ENCODE results near the gene SIGLEC15.

SIGLEC15 gene

DNA sequence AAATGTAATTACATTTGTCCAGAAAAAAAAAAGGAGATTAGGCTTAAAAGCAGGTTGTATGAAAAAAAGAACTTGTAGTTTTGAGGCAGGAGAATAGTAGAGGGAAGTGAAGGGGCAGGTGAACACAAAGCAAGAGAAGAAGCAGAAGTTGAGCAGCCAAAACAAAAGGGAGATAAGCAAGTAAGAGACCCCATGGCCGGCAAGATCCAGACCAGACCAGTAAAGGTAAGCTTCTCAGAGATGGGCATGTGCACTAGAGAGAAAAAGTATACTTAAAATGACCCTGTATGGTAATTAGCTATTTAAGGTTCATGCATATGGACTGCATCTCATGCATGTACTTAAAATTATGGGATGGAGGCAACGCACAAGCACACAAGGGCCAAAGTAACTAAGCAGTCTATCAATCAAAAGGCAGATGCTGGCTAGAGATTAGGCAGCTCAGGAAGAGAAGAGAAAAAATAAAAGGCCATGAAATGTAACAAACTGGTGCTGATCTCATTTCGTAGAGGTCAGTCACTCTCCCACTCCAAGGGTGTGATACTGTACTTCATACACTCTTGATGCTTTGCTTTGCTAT, 9.7 kb downstream of the SIGLEC15 start:
- H3K27ac ChIP-seq (ENCODE audit: low read depth, low read length): no peak overlapping the region
- H3K36me3 ChIP-seq (ENCODE audit: insufficient read depth, low read length): no peaks in the 10 kb centered on the region
- H2AFZ ChIP-seq (ENCODE audit: low read length, unreplicated experiment): no peak overlapping the region
- no peaks in the 10 kb centered on the region for H3K79me2 ChIP-seq (ENCODE audit: control insufficient read depth, insufficient read depth, low read length, unreplicated experiment)
- H3K27me3 ChIP-seq (ENCODE audit: insufficient read depth, low read length): peaks cover 11% of the 10 kb centered on the region; the same call in 1 of the 2 replicates
- H3K4me1 ChIP-seq (ENCODE audit: control insufficient read depth, insufficient read depth, low read length, unreplicated experiment): peaks cover 10% of the 10 kb centered on the region
- H3K4me3 ChIP-seq (ENCODE audit: low read depth, low read length): no peak overlapping the region

DNA sequence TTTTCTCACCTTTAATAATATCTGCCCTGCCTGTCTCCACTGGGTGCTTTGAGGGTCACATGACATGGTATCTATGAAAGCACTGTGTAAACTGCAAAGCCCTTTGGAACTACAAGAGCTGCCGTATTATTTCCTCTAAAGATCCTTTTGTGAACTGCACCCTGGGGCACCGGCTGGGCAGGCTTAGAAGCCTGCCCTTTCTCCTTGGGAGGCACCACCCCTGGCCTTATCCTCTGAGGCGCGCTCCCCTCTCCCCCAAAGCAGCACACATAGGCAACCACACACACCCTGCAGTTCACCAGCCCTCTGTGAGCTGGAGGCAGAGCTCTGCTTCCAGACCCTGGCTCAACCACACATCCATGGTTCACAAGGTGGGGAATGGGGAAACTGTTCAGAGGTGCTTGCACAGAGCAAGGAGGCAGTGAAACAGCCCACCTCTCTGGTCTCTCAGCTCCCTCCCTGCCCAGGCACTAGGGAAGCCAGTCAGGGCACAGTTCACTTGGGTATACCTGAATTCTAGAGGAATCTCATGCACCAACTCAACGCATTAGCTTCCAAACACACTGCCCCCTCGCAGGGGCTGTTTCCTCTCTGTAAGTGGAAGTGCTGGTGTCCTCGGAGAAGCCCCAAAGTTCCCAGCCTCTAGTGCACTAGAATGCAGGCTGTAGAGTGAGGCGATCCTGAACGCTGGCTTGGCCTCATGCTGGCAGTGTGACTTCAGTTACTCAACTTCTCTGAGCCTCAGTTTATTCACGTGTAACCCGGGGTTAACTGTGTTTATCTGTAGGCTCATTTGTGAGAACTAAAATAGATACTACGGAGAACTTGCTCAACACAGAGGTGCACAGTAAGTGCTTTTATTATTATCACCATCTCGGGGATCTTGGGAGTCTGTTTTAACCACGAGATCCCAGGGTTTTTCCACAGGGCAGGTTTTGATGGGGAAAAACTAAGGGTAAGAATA, 11.0 kb downstream of the SIGLEC15 start:
- Histone ChIP-seq H3K27ac (ENCODE audit: low read depth, low read length) (no peak overlapping the region), H2AFZ (ENCODE audit: low read length, unreplicated experiment) (no peak overlapping the region)

DNA sequence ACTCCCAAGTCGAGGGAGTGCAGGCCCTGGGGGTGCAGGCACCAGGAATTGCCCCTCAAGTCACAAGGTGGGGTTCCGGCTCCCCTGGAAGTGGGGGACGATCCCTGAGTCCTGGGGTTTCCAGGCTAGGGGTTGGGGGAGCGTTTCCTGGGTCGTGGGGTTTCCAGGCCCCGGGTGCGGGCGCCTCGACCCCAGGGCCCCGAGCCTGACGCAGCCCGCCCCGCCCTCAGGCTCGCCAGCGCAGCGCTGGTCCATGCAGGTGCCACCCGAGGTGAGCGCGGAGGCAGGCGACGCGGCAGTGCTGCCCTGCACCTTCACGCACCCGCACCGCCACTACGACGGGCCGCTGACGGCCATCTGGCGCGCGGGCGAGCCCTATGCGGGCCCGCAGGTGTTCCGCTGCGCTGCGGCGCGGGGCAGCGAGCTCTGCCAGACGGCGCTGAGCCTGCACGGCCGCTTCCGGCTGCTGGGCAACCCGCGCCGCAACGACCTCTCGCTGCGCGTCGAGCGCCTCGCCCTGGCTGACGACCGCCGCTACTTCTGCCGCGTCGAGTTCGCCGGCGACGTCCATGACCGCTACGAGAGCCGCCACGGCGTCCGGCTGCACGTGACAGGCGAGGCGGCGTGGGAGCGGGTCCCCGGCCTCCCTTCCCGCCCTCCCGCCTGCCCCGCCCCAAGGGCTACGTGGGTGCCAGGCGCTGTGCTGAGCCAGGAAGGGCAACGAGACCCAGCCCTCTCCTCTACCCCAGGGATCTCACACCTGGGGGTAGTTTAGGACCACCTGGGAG, 12.0 kb downstream of the SIGLEC15 start:
- Histone ChIP-seq H3K27ac (ENCODE audit: low read depth, low read length) (no peak overlapping the region), H3K36me3 (ENCODE audit: insufficient read depth, low read length) (no peaks in the 10 kb centered on the region), H3K4me1 (ENCODE audit: control insufficient read depth, insufficient read depth, low read length, unreplicated experiment) (peaks cover 10% of the 10 kb centered on the region), H2AFZ (ENCODE audit: low read length, unreplicated experiment) (peak overlapping the region; percentile 37), H3K4me3 (ENCODE audit: low read depth, low read length) (peak overlapping the region; percentile 59), H3K27me3 (ENCODE audit: insufficient read depth, low read length) (peaks cover 11% of the 10 kb centered on the region; the same call in 1 of the 2 replicates), H3K79me2 (ENCODE audit: control insufficient read depth, insufficient read depth, low read length, unreplicated experiment) (no peaks in the 10 kb centered on the region)

More for the DNA sequence above, 11.0 kb downstream of the SIGLEC15 start:
- Histone ChIP-seq H3K27me3 (ENCODE audit: insufficient read depth, low read length) (peaks cover 11% of the 10 kb centered on the region; the same call in 1 of the 2 replicates), H3K36me3 (ENCODE audit: insufficient read depth, low read length) (no peaks in the 10 kb centered on the region), H3K79me2 (ENCODE audit: control insufficient read depth, insufficient read depth, low read length, unreplicated experiment) (no peaks in the 10 kb centered on the region), H3K4me3 (ENCODE audit: low read depth, low read length) (no peak overlapping the region), H3K4me1 (ENCODE audit: control insufficient read depth, insufficient read depth, low read length, unreplicated experiment) (peaks cover 10% of the 10 kb centered on the region)

DNA sequence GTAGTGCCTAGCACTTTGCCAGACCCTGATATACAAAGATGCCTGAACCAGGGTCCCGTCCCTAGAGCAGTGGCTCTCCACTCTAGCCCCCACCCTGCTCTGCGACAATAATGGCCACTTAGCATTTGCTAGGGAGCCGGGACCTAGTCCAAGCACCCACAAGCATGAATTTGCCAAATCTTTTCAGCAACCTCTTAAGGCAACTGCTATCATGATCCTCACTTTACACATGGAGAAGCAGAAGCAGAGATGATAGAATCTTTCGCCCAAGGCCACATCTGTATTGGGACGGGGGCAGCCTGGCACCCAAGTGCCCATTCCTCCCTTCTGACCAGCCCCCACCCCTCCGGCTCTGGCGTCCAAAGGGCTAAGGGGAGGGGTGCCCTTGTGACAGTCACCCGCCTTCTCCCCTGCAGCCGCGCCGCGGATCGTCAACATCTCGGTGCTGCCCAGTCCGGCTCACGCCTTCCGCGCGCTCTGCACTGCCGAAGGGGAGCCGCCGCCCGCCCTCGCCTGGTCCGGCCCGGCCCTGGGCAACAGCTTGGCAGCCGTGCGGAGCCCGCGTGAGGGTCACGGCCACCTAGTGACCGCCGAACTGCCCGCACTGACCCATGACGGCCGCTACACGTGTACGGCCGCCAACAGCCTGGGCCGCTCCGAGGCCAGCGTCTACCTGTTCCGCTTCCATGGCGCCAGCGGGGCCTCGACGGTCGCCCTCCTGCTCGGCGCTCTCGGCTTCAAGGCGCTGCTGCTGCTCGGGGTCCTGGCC, 13.0 kb downstream of the SIGLEC15 start:
- Histone ChIP-seq H3K27ac (ENCODE audit: low read depth, low read length) (no peak overlapping the region), H3K36me3 (ENCODE audit: insufficient read depth, low read length) (no peaks in the 10 kb centered on the region), H3K27me3 (ENCODE audit: insufficient read depth, low read length) (peaks cover 11% of the 10 kb centered on the region; the same call in 1 of the 2 replicates), H2AFZ (ENCODE audit: low read length, unreplicated experiment) (peak overlapping the region; percentile 37), H3K4me3 (ENCODE audit: low read depth, low read length) (no peak overlapping the region), H3K4me1 (ENCODE audit: control insufficient read depth, insufficient read depth, low read length, unreplicated experiment) (peaks cover 10% of the 10 kb centered on the region), H3K79me2 (ENCODE audit: control insufficient read depth, insufficient read depth, low read length, unreplicated experiment) (no peaks in the 10 kb centered on the region)

DNA sequence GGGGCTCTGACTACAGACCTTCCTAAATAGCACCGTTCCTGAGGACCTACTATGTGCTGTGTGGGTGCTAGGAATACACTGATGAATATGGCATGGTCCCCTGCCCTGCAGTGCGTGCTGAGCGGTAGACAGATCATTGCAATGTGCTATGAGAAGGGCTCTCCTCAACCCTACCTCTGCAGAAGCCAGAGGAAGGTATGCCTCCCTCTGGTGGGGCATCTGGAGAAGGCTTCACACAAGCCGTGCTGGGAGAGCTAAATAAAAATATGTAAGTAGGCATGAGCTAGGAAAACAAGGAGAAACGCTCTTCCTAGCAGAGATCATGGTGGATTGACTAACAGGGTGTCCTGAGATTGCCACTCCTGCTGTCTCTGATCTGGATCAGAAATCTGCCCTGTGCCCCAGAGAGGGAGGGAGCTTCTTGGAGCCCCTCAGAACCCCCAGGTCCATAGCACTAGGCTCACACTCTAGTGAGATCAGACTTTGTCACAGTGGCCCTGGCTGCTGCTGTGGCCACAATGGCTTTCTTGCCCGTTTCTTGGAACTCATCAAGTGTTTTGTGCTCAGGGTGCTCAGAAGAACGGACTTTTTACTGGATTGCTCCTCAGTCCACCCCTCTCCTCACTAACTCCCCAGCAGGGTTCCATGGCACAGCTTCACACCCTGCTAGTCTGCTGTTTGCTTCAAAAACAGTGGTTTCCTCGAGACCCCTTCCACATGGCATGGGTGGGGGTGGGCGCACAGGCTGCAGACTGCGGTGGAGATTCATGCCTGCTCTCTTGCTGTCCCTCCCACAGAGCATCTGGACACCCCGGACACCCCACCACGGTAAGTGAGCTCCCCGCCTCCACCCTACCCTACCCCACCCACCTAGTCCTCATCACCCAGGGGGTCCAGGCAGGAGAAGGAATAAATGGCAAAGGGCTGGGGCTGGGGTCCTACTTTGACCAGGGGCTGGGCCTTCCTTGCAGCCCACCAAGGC, 14.2 kb downstream of the SIGLEC15 start:
- peaks cover 11% of the 10 kb centered on the region; the same call in 1 of the 2 replicates for H3K27me3 ChIP-seq (ENCODE audit: insufficient read depth, low read length)
- no peak overlapping the region for H3K27ac ChIP-seq (ENCODE audit: low read depth, low read length)
- H3K4me1 ChIP-seq (ENCODE audit: control insufficient read depth, insufficient read depth, low read length, unreplicated experiment): peaks cover 10% of the 10 kb centered on the region
- no peaks in the 10 kb centered on the region for H3K79me2 ChIP-seq (ENCODE audit: control insufficient read depth, insufficient read depth, low read length, unreplicated experiment)
- H3K4me3 ChIP-seq (ENCODE audit: low read depth, low read length): no peak overlapping the region
- no peak overlapping the region for H2AFZ ChIP-seq (ENCODE audit: low read length, unreplicated experiment)
- no peaks in the 10 kb centered on the region for H3K36me3 ChIP-seq (ENCODE audit: insufficient read depth, low read length)

DNA sequence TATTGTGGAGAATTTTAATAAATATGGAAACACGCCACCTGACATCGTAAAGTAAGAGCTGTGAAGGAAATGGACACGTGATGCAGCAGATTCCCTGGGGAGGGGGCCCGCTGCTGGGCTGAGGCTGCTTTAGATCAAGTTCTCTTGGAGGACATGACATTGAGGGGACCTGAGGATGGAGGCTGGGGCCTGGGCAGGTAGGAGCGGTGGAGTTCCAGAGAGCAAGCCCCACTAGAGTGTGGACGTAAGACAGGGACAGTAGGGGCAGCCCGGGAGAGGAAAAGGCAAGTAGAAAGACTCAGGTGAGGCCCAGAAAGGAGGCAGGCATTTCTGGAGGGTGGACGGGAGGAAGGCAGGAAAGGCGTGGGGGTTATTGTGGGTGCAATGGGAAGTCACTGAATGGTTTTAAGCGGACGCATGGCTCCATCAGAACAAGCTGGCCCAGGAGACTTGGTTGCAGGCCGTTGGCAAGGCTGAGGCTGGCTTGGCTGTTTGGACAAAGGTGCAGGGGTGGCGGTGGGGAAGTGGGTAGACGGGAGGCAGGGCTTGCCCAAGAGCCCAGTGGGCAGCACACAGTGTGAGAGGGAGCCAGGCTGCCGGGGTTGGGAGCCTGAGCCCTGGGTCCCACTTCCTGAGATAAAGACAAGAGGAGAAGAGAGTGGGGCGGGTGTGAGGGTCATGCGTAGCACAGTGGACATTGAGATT, 15.7 kb downstream of the SIGLEC15 start:
- Histone ChIP-seq H3K4me1 (ENCODE audit: control insufficient read depth, insufficient read depth, low read length, unreplicated experiment) (peaks cover 10% of the 10 kb centered on the region), H3K36me3 (ENCODE audit: insufficient read depth, low read length) (no peaks in the 10 kb centered on the region), H3K79me2 (ENCODE audit: control insufficient read depth, insufficient read depth, low read length, unreplicated experiment) (no peaks in the 10 kb centered on the region), H3K27ac (ENCODE audit: low read depth, low read length) (no peak overlapping the region), H3K4me3 (ENCODE audit: low read depth, low read length) (no peak overlapping the region), H3K27me3 (ENCODE audit: insufficient read depth, low read length) (peaks cover 11% of the 10 kb centered on the region; the same call in 1 of the 2 replicates), H2AFZ (ENCODE audit: low read length, unreplicated experiment) (no peak overlapping the region)

DNA sequence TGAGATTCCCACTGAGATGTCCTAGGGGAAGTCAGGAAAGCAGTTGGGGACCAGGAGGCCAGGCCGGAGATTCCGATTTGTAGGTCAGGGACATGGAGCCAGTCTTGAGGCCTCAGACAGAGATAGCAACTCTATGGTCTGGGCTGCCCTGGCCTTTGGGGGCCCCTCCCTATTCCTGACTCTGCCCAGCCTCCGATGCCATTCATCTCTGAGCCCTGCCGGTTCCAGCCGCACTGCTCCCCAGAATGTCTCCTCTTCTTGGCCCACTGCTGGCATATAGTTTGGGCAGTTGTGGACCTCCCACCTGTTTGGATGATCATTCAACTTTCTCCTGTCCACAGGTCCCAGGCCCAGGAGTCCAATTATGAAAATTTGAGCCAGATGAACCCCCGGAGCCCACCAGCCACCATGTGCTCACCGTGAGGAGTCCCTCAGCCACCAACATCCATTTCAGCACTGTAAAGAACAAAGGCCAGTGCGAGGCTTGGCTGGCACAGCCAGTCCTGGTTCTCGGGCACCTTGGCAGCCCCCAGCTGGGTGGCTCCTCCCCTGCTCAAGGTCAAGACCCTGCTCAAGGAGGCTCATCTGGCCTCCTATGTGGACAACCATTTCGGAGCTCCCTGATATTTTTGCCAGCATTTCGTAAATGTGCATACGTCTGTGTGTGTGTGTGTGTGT, 16.4 kb downstream of the SIGLEC15 start:
- Histone ChIP-seq H3K79me2 (ENCODE audit: control insufficient read depth, insufficient read depth, low read length, unreplicated experiment) (no peaks in the 10 kb centered on the region), H3K4me3 (ENCODE audit: low read depth, low read length) (no peak overlapping the region), H3K36me3 (ENCODE audit: insufficient read depth, low read length) (no peaks in the 10 kb centered on the region), H2AFZ (ENCODE audit: low read length, unreplicated experiment) (no peak overlapping the region), H3K27me3 (ENCODE audit: insufficient read depth, low read length) (peaks cover 11% of the 10 kb centered on the region; the same call in 1 of the 2 replicates), H3K4me1 (ENCODE audit: control insufficient read depth, insufficient read depth, low read length, unreplicated experiment) (peaks cover 10% of the 10 kb centered on the region), H3K27ac (ENCODE audit: low read depth, low read length) (no peak overlapping the region)

DNA sequence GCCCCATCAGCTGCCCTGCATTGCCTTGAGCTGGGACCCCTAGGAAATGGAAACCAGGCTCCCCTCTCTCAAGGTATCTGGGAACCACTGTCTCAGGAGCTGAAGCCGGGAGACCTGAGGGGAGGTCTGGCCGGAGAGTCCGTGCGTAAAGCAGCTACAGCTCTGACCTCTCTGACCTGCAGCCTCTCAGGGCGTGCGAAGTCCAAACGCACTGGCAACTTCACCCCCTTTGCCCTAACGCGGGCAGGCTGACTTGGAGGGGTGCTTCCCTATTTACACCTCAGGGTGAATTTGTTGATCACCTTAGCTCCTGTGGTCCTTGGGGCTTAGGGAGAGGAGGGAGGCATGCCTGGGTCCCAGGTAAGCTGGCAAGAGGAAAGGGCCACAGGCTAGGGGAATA, 17.5 kb downstream of the SIGLEC15 start:
- Histone ChIP-seq H3K36me3 (ENCODE audit: insufficient read depth, low read length) (no peaks in the 10 kb centered on the region), H3K4me1 (ENCODE audit: control insufficient read depth, insufficient read depth, low read length, unreplicated experiment) (peaks cover 8% of the 10 kb centered on the region), H3K27ac (ENCODE audit: low read depth, low read length) (no peak overlapping the region), H3K79me2 (ENCODE audit: control insufficient read depth, insufficient read depth, low read length, unreplicated experiment) (no peaks in the 10 kb centered on the region), H3K27me3 (ENCODE audit: insufficient read depth, low read length) (peaks cover 7% of the 10 kb centered on the region; the same call in 1 of the 2 replicates), H2AFZ (ENCODE audit: low read length, unreplicated experiment) (no peak overlapping the region), H3K4me3 (ENCODE audit: low read depth, low read length) (no peak overlapping the region)

Data from ACC112 (cell line).